A549 (cell line): ENCODE measurements around the gene PPCS. TPM values are rescaled to one million over a fixed set of nuclear protein-coding genes. Genes with fewer than 3 reads are reported as not detected.

Experiments used
- ATAC-seq, 2 experiments: fragments of 200-7000 bp in 1 of 2; fragments of >200 bp in 1 of 2; cut with Nextera tagmentation in 1 of 2; cut with Tn5 transposase in 1 of 2; 3 replicates each; pipeline versions ENCODE4 v1.8.0 to v1.9.1; 2018 to 2020; ENCODE audit warnings: mild to moderate bottlenecking in 1 of 2, moderate library complexity in 1 of 2
- CTCF ChIA-PET: fragments of 300-600 bp; sonication (Branson Sonifier 250); formaldehyde crosslinking; extraction: SDS; loops from one replicate; lab custom pipeline; 2021; ENCODE audit warnings: antibody characterized with exemption, inconsistent platforms; lab: Yijun Ruan, JAX
- POLR2A ChIA-PET: fragments of 350-600 bp; formaldehyde crosslinking; extraction: SDS; loops from one replicate; lab custom pipeline; 2021; ENCODE audit warnings: antibody characterized with exemption, inconsistent platforms; lab: Yijun Ruan, JAX
- DNase-seq, 2 experiments: peaks; one replicate each; pipeline versions ENCODE4 v3.0.0 to v3.0.0-alpha.2; 2011 to 2016; ENCODE audit warnings: low read depth in 1 of 2, low spot score in 1 of 2
- FAIRE-seq: peaks from 2 replicates; lab custom pipeline; 2011; peaks lifted over from hg19 to GRCh38; lab: Jason Lieb, UNC
- H3K27ac ChIP-seq, 2 experiments: fragments of >200 bp; sonication (Bioruptor Twin); formaldehyde crosslinking; 3 replicates each; pipeline ENCODE4 v1.5.1; 2016 to 2017
- H3K4me1 ChIP-seq: fragments of >200 bp; sonication (Bioruptor Twin); formaldehyde crosslinking; 3 replicates; pipeline ENCODE4 v1.6.1; 2016
- H3K4me2 ChIP-seq: fragments of >200 bp; sonication (Bioruptor Twin); formaldehyde crosslinking; 3 replicates; pipeline ENCODE4 v1.6.1; 2016
- H3K4me3 ChIP-seq: fragments of >200 bp; sonication (Bioruptor Twin); formaldehyde crosslinking; 3 replicates; pipeline ENCODE4 v1.5.1; 2016
- H3K9me3 ChIP-seq: fragments of >200 bp; sonication (Bioruptor Twin); formaldehyde crosslinking; 3 replicates; pipeline ENCODE4 v1.6.1; 2016
- BCL3 ChIP-seq: fragments of >200 bp; sonication (Bioruptor Twin); formaldehyde crosslinking; IDR thresholded peaks from 3 replicates; pipeline ENCODE4 v1.6.1; 2016
- BHLHE40 ChIP-seq: IDR thresholded peaks from 2 replicates; pipeline ENCODE4 v1.6.1; 2012; ENCODE audit warnings: low read depth, low read length, inconsistent platforms
- CHD4 ChIP-seq: fragments of 200-600 bp; sonication (generic); IDR thresholded peaks from 2 replicates; pipeline ENCODE4 v1.6.1; 2016; ENCODE audit warnings: antibody characterized with exemption, mild to moderate bottlenecking, borderline replicate concordance
- CTCF ChIP-seq: fragments of >200 bp; sonication (Bioruptor Twin); formaldehyde crosslinking; IDR thresholded peaks from 3 replicates; pipeline ENCODE4 v1.5.1; 2016
- EHMT2 ChIP-seq: fragments of 200-600 bp; sonication (generic); IDR thresholded peaks from 2 replicates; pipeline ENCODE4 v1.6.1; 2016; ENCODE audit warnings: antibody characterized with exemption, low read depth, mild to moderate bottlenecking, moderate library complexity
- HDAC2 ChIP-seq: fragments of 200-600 bp; sonication (generic); IDR thresholded peaks from 2 replicates; pipeline ENCODE4 v1.6.1; 2016
- HOXB13 ChIP-seq: fragments of 250-450 bp; sonication (Bioruptor Pico); IDR thresholded peaks from 2 replicates; pipeline ENCODE4 v1.5.0; 2020; ENCODE audit warnings: low read depth, mild to moderate bottlenecking, moderate library complexity
- MAFK ChIP-seq: fragments of 450-650 bp; IDR thresholded peaks from 2 replicates; pipeline ENCODE4 v1.6.1; 2014; ENCODE audit not compliant: partially characterized antibody
- MAZ ChIP-seq: fragments of 150-350 bp; IDR thresholded peaks from 2 replicates; pipeline ENCODE4 v1.6.1; 2014; ENCODE audit warnings: antibody characterized with exemption, low read depth, low read length, borderline replicate concordance
- MYC ChIP-seq: IDR thresholded peaks from 2 replicates; pipeline ENCODE4 v1.6.1; 2012; ENCODE audit warnings: mild to moderate bottlenecking, inconsistent platforms, low read length, improper control_type of control experiment, borderline replicate concordance
- PBX3 ChIP-seq: IDR thresholded peaks from 2 replicates; pipeline ENCODE4 v1.6.1; 2012
- PHF8 ChIP-seq: fragments of 200-600 bp; sonication (generic); IDR thresholded peaks from 2 replicates; pipeline ENCODE4 v1.6.1; 2016; ENCODE audit warnings: low read depth, mild to moderate bottlenecking, antibody characterized with exemption, moderate library complexity, borderline replicate concordance
- POLR2A ChIP-seq: IDR thresholded peaks from 2 replicates; pipeline ENCODE4 v1.6.1; 2012; ENCODE audit warnings: mild to moderate bottlenecking, low read length
- RNF2 ChIP-seq: fragments of 200-600 bp; sonication (generic); IDR thresholded peaks from 2 replicates; pipeline ENCODE4 v1.6.1; 2016; ENCODE audit warnings: low read depth, mild to moderate bottlenecking, antibody characterized with exemption, moderate library complexity, borderline replicate concordance
- TFCP2L1 ChIP-seq: fragments of 250-450 bp; sonication (Bioruptor Pico); IDR thresholded peaks from 2 replicates; pipeline ENCODE4 v1.5.0; 2021; ENCODE audit warnings: mild to moderate bottlenecking
- ZC3H11A ChIP-seq: fragments of 450-650 bp; IDR thresholded peaks from 2 replicates; pipeline ENCODE4 v1.6.1; 2014; ENCODE audit warnings: antibody characterized with exemption, mild to moderate bottlenecking
- ZFP36 ChIP-seq: fragments of 450-650 bp; IDR thresholded peaks from 2 replicates; pipeline ENCODE4 v1.6.1; 2014; ENCODE audit warnings: borderline replicate concordance; ENCODE audit not compliant: partially characterized antibody
- ZSCAN20 ChIP-seq: fragments of 250-450 bp; sonication (Bioruptor Pico); IDR thresholded peaks from 2 replicates; pipeline ENCODE4 v1.8.0; 2022; ENCODE audit warnings: mild to moderate bottlenecking, moderate library complexity
- WGBS: methylation state at CpG from one replicate; pipeline ENCODE4 v1.1.6; 2017; ENCODE audit errors: missing lambda C conversion rate; 5-methylcytosine and 5-hydroxymethylcytosine counted together
- polyA plus RNA-seq, 4 experiments: library from polyadenylated mRNA; depleted of rRNA in 3 of 4; stranded (reverse); fragments of >200 nt; fragmentation: RNase III in 1 of 4; extraction: RNeasy Plus Mini Kit Qiagen cat#74134 plus additional on column Dnase treatment in 1 of 4; gene quantifications; 2 replicates in 3 of 4; 3 replicates in 1 of 4; pipeline ENCODE4 v1.2.3, GENCODE V29; 2011 to 2017

The PPCS gene
- polyA plus RNA-seq, 2 of the 4 experiments (the other 2 are of a cell fraction): 30.2 to 51.8 TPM

- TF ChIP-seq MYC (no peak), MAZ (no peak)
- Histone ChIP-seq H3K4me2 (peak overlapping the region; percentile 98), H3K27ac (peak overlapping the region; percentile 63 to 77; a peak in 3 of 6 replicates), H3K4me1 (peaks cover 14% of the 10 kb centered on the region), H3K4me3 (peak overlapping the region; percentile 93), H3K9me3 (no peaks in the 10 kb centered on the region)
- ChIA-PET CTCF (interaction anchor here (1.0 kb wide), 1 partner anchor 290 kb away, joined by 3 read pairs; no protein-coding TSS in a partner anchor), POLR2A (no interaction called here)
- FAIRE-seq (no peak), ATAC-seq (no peak), DNase-seq (no peak)
- WGBS: 97% methylated on average over 3 of the region's 3 CpGs
Observed at GRCh38 chr1:42463921-42464320, 7.6 kb downstream of the PPCS start.

GRCh38 chr1:42466030-42466429, 9.7 kb downstream of the PPCS start:
- DNase-seq (no peak), FAIRE-seq (no peak)
- 47% methylated on average over 2 of the region's 2 CpGs for WGBS
- ChIA-PET POLR2A (no interaction called here), CTCF (no interaction called here)
- H3K4me3 ChIP-seq: no peak overlapping the region
- no peak for TF ChIP-seq CHD4
- no peak for TF ChIP-seq BCL3
- TF ChIP-seq POLR2A: no peak
- no peak for TF ChIP-seq HOXB13 (CRISPR knock-in tag)
- no peak for TF ChIP-seq ZC3H11A
- TF ChIP-seq PHF8: no peak
- TF ChIP-seq BHLHE40: no peak
- TF ChIP-seq TFCP2L1 (CRISPR knock-in tag): no peak
- TF ChIP-seq, all 56 proteins: peak for 0
- H3K4me1 ChIP-seq: peaks cover 14% of the 10 kb centered on the region
- H3K27ac ChIP-seq: no peak overlapping the region
- no peaks in the 10 kb centered on the region for H3K9me3 ChIP-seq
- no peak for ATAC-seq
- no peak overlapping the region for H3K4me2 ChIP-seq

- Histone ChIP-seq H3K9me3 (no peaks in the 10 kb centered on the region), H3K4me1 (no peaks in the 10 kb centered on the region), H3K27ac (no peak overlapping the region), H3K4me2 (no peak overlapping the region), H3K4me3 (no peak overlapping the region)
- DNase-seq: no peak
- CTCF ChIA-PET: no interaction called here
- POLR2A ChIA-PET: no interaction called here
- TF ChIP-seq RNF2: no peak
- TF ChIP-seq MAFK: no peak
- TF ChIP-seq HDAC2: no peak
- no peak for TF ChIP-seq ZFP36
- no peak for TF ChIP-seq BCL3
- TF ChIP-seq EHMT2: no peak
- no peak for TF ChIP-seq CTCF
- no peak for TF ChIP-seq ZC3H11A
- no peak for TF ChIP-seq ZSCAN20 (CRISPR knock-in tag)
- no peak for TF ChIP-seq PBX3
- ATAC-seq: no peak
- 83% methylated on average over 2 of the region's 2 CpGs for WGBS
- FAIRE-seq: no peak
Observed at GRCh38 chr1:42469727-42470126, 13.4 kb downstream of the PPCS start.
